GM23338 (cell line): ENCODE data around the gene ANAPC5. TPM values are rescaled to one million over a fixed set of nuclear protein-coding genes. Genes with fewer than 3 reads are reported as not detected.

Experiments
- ATAC-seq: fragments of 200-7000 bp; cut with Tn5 transposase; 3 replicates; pipeline ENCODE4 v1.9.1; 2020
- DNase-seq: peaks from one replicate; pipeline ENCODE4 v3.0.0-alpha.2; 2015; ENCODE audit warnings: low spot score
- H2AFZ ChIP-seq: fragments of 200-600 bp; sonication (generic); 2 replicates; pipeline ENCODE4 v1.8.0; 2016; ENCODE audit warnings: antibody characterized with exemption, mild to moderate bottlenecking, moderate library complexity
- H3F3A ChIP-seq: fragments of 200-600 bp; sonication (generic); replicated peaks from 2 replicates; pipeline ENCODE4 v1.8.0; 2017; ENCODE audit warnings: antibody characterized with exemption, mixed run types, low read depth
- H3K27ac ChIP-seq: fragments of 200-600 bp; sonication (generic); 2 replicates; pipeline ENCODE4 v1.6.1; 2016; ENCODE audit warnings: low read depth
- H3K27me3 ChIP-seq: fragments of 200-600 bp; sonication (generic); 2 replicates; pipeline ENCODE4 v1.8.0; 2016; ENCODE audit warnings: mild to moderate bottlenecking, mixed run types, moderate library complexity; ENCODE audit not compliant: insufficient read depth
- H3K36me3 ChIP-seq: fragments of 200-600 bp; sonication (generic); 2 replicates; pipeline ENCODE4 v1.8.0; 2016; ENCODE audit warnings: mild to moderate bottlenecking; ENCODE audit not compliant: insufficient read depth
- H3K4me1 ChIP-seq: fragments of 200-600 bp; sonication (generic); 2 replicates; pipeline ENCODE4 v1.8.0; 2016; ENCODE audit warnings: mild to moderate bottlenecking, moderate library complexity; ENCODE audit not compliant: insufficient read depth
- H3K4me2 ChIP-seq: fragments of 200-600 bp; sonication (generic); 2 replicates; pipeline ENCODE4 v1.7.1; 2017; ENCODE audit warnings: mixed run types
- H3K4me3 ChIP-seq: fragments of 200-600 bp; sonication (generic); 2 replicates; pipeline ENCODE4 v1.6.1; 2016; ENCODE audit warnings: mixed run types
- H3K79me2 ChIP-seq: fragments of 200-600 bp; sonication (generic); replicated peaks from 2 replicates; pipeline ENCODE4 v1.8.0; 2017; ENCODE audit warnings: mild to moderate bottlenecking; ENCODE audit not compliant: insufficient read depth
- H3K9me2 ChIP-seq: fragments of 200-600 bp; sonication (generic); 2 replicates; pipeline ENCODE4 v1.8.0; 2017; ENCODE audit not compliant: insufficient read depth
- H4K20me1 ChIP-seq: fragments of 200-600 bp; sonication (generic); replicated peaks from 2 replicates; pipeline ENCODE4 v1.8.0; 2017; ENCODE audit warnings: mild to moderate bottlenecking; ENCODE audit not compliant: insufficient read depth
- H3K27ac Mint-ChIP-seq: 2 replicates; pipeline ENCODE4 v1.8.0; 2020; ENCODE audit warnings: inconsistent platforms, mild to moderate bottlenecking, moderate library complexity, mixed read lengths
- H3K27me3 Mint-ChIP-seq: 3 replicates; pipeline ENCODE4 v1.8.0; 2022; ENCODE audit warnings: low read depth, mild to moderate bottlenecking, moderate library complexity, mixed read lengths, inconsistent platforms; ENCODE audit not compliant: insufficient read depth, poor library complexity
- H3K36me3 Mint-ChIP-seq: 3 replicates; pipeline ENCODE4 v1.8.0; 2021; ENCODE audit warnings: low read depth, mild to moderate bottlenecking, inconsistent platforms, moderate library complexity, mixed read lengths
- H3K4me1 Mint-ChIP-seq: 3 replicates; pipeline ENCODE4 v1.8.0; 2020; ENCODE audit warnings: mild to moderate bottlenecking, inconsistent platforms, mixed read lengths
- H3K4me3 Mint-ChIP-seq: 3 replicates; pipeline ENCODE4 v1.8.0; 2021; ENCODE audit warnings: moderate library complexity, mild to moderate bottlenecking, inconsistent platforms, mixed read lengths
- H3K9me3 Mint-ChIP-seq: 3 replicates; pipeline ENCODE4 v1.8.0; 2020; ENCODE audit warnings: moderate library complexity, mild to moderate bottlenecking, inconsistent platforms, mixed read lengths
- CREB1 ChIP-seq: fragments of 250-450 bp; sonication (Bioruptor Pico); IDR thresholded peaks from 2 replicates; pipeline ENCODE4 v1.5.0; 2020; ENCODE audit warnings: low read depth, mild to moderate bottlenecking, moderate library complexity
- CTCF ChIP-seq, 2 experiments: fragments of 200-600 bp in 1 of 2; sonication (generic) in 1 of 2; conservative IDR thresholded peaks; 2 replicates each; pipeline versions ENCODE4 v1.5.1 to v1.6.1; 2016 to 2017; ENCODE audit warnings: antibody characterized with exemption in 2 of 2, low read depth in 2 of 2, mild to moderate bottlenecking in 2 of 2, moderate library complexity in 1 of 2
- EZH2 ChIP-seq: fragments of 200-600 bp; sonication (generic); IDR thresholded peaks from one replicate; pipeline ENCODE4 v1.8.0; 2017; ENCODE audit warnings: antibody characterized with exemption, mild to moderate bottlenecking, low read depth; ENCODE audit not compliant: unreplicated experiment
- EZH2phosphoT487 ChIP-seq: fragments of 200-600 bp; sonication (generic); IDR thresholded peaks from one replicate; pipeline ENCODE4 v1.8.1; 2018; ENCODE audit warnings: antibody characterized with exemption; ENCODE audit not compliant: unreplicated experiment
- JUNB ChIP-seq: IDR thresholded peaks from one replicate; pipeline ENCODE4 v1.6.1; 2016; ENCODE audit warnings: antibody characterized with exemption; ENCODE audit not compliant: unreplicated experiment
- NANOG ChIP-seq: IDR thresholded peaks from 2 replicates; pipeline ENCODE4 v1.6.1; 2016; ENCODE audit warnings: antibody characterized with exemption, borderline replicate concordance
- POLR2AphosphoS5 ChIP-seq: IDR thresholded peaks from 2 replicates; pipeline ENCODE4 v1.6.1; 2016; ENCODE audit warnings: antibody characterized with exemption, low read depth
- REST ChIP-seq: IDR thresholded peaks from one replicate; pipeline ENCODE4 v1.6.1; 2018; ENCODE audit warnings: antibody characterized with exemption; ENCODE audit not compliant: unreplicated experiment
- STAT1 ChIP-seq: IDR thresholded peaks from one replicate; pipeline ENCODE4 v1.6.1; 2016; ENCODE audit warnings: antibody characterized with exemption; ENCODE audit not compliant: unreplicated experiment
- ZNF114 ChIP-seq: fragments of 250-450 bp; sonication (Bioruptor Pico); IDR thresholded peaks from 2 replicates; pipeline ENCODE4 v1.5.0; 2020; ENCODE audit warnings: mild to moderate bottlenecking, moderate library complexity
- ZNF331 ChIP-seq: fragments of 250-450 bp; sonication (Bioruptor Pico); IDR thresholded peaks from 2 replicates; pipeline ENCODE4 v1.5.0; 2020; ENCODE audit warnings: low read depth, mild to moderate bottlenecking, moderate library complexity
- ZNF462 ChIP-seq: fragments of 250-450 bp; sonication (Bioruptor Pico); IDR thresholded peaks from 2 replicates; pipeline ENCODE4 v1.5.0; 2020; ENCODE audit warnings: mild to moderate bottlenecking, moderate library complexity
- polyA plus RNA-seq: library from polyadenylated mRNA; unstranded; fragments of >200 nt; fragmentation: Nextera tagmentation; extraction: Ambion mirVana; gene quantifications from 2 replicates; pipeline ENCODE4 v1.2.1, GENCODE V29; 2016
- total RNA-seq: library from RNA; depleted of rRNA; stranded (reverse); fragments of >200 nt; shearing (Covaris generic); gene quantifications from 2 replicates; pipeline ENCODE4 v1.2.3, GENCODE V29; 2014
- TF ChIP-seq, protein P1 (sequence below): IDR thresholded peaks from 2 replicates; pipeline ENCODE4 v1.6.1; 2016; ENCODE audit warnings: antibody characterized with exemption

Gene ANAPC5
- total and polyA plus RNA-seq, 2 experiments from 2014 or later, result 65.9 to 125 TPM

GRCh38 chr12:121296618-121297434 lies 55.4 kb downstream of the ANAPC5 start, which contains the start of gene CAMKK2:
TSS of gene CAMKK2 (minus strand) at chr12:121296709. CDS start at chr12:121274526, 22,183 bp downstream.
- Histone ChIP-seq H3K9me2 (no peaks in the 10 kb centered on the region), H3K27ac (peak within 1 kb of the TSS; percentile 89), H3K79me2 (peaks cover 25% of the 10 kb centered on the region), H3F3A (peaks cover 6% of the 10 kb centered on the region; the same call in 1 of the 2 replicates), H4K20me1 (no peaks in the 10 kb centered on the region; the same call in 1 of the 2 replicates), H3K4me2 (peak within 1 kb of the TSS; percentile 97), H3K36me3 (no peaks in the 10 kb centered on the region; the same call in 1 of the 2 replicates), H3K27me3 (no peaks in the 10 kb centered on the region), H2AFZ (peak within 1 kb of the TSS; percentile 98), H3K4me3 (peak within 1 kb of the TSS; percentile 95), H3K4me1 (peaks cover 9% of the 10 kb centered on the region)
- DNase-seq (peak; percentile 90), ATAC-seq (peak; percentile 65)
- H3K4me3 Mint-ChIP-seq, result peak within 1 kb of the TSS; percentile 87
- TF ChIP-seq NANOG, result no peak
- TF ChIP-seq CTCF (conservative IDR thresholded peaks at IDR 0.05; ENCODE audit: low read depth in 2 of 2), result peak in 1 of 2 experiments; percentile 13; a peak in 1 of 4 replicates
- TF ChIP-seq REST, result no peak
- TF ChIP-seq ZNF462, result no peak
- no peak for TF ChIP-seq EZH2
- TF ChIP-seq POLR2AphosphoS5, result peak; percentile 76
- TF ChIP-seq STAT1, result no peak
- no peak for TF ChIP-seq EZH2phosphoT487
- TF ChIP-seq JUNB, result no peak
- TF ChIP-seq ZNF114, result no peak
- no peak for TF ChIP-seq ZNF331
- TF ChIP-seq, protein P1, sequence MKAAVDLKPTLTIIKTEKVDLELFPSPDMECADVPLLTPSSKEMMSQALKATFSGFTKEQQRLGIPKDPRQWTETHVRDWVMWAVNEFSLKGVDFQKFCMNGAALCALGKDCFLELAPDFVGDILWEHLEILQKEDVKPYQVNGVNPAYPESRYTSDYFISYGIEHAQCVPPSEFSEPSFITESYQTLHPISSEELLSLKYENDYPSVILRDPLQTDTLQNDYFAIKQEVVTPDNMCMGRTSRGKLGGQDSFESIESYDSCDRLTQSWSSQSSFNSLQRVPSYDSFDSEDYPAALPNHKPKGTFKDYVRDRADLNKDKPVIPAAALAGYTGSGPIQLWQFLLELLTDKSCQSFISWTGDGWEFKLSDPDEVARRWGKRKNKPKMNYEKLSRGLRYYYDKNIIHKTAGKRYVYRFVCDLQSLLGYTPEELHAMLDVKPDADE, result no peak
- TF ChIP-seq CREB1 (CRISPR knock-in tag), result no peak
- H3K36me3 Mint-ChIP-seq, result no peaks in the 10 kb centered on the region
- H3K27ac Mint-ChIP-seq, result no peak within 1 kb of the TSS
- H3K9me3 Mint-ChIP-seq, result no peaks in the 10 kb centered on the region
- H3K27me3 Mint-ChIP-seq, result peaks cover 11% of the 10 kb centered on the region
- peaks cover 5% of the 10 kb centered on the region; the same call in 2 of the 3 replicates for H3K4me1 Mint-ChIP-seq
